ENCODE measurements around the gene BIRC3.
"Not testable (repeated sequence)": the region's sequence is repeated elsewhere in the genome, so short reads cannot be mapped to it uniquely, and the experiment has no call there.

Gene BIRC3

GRCh38 chr11:102328748-102329147, 11.5 kb downstream of the BIRC3 start:
- DNase-seq (ENCODE audit: low spot score) = no peak

GRCh38 chr11:102330231-102330630, 12.9 kb downstream of the BIRC3 start:
- DNase-seq (ENCODE audit: low spot score) = no peak

GRCh38 chr11:102331341-102331740, 14.1 kb downstream of the BIRC3 start:
- DNase-seq (ENCODE audit: low spot score) = no peak

GRCh38 chr11:102332611-102332994, 15.3 kb downstream of the BIRC3 start:
- DNase-seq (ENCODE audit: low spot score) = no peak

DNA sequence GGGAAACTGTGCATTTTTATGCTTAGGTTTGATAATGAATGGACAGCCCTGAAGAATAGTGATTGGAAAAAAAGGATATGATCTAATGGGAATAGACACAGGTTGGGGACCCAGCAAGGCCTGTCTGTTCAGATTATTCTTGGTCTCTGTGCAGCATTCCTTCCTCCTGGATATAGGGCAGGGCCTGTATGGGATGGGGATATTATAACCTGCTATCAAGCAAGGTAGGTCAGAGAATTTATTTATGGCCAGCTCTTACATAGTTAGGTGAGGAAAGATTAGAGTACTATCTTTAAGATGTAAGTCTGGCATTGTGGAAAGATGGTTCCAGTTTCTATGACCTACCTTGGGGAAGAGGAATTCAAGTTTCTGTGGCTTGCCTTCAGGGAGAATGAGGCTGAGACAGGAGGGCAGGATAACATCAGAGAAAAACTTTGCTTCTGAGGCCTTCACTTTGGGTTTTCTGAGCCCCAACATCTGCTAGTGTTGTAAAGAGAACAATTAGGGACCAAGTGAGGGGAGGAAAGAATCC, 21.3 kb downstream of the BIRC3 start:
- no peak for DNase-seq (ENCODE audit: low spot score)

DNA sequence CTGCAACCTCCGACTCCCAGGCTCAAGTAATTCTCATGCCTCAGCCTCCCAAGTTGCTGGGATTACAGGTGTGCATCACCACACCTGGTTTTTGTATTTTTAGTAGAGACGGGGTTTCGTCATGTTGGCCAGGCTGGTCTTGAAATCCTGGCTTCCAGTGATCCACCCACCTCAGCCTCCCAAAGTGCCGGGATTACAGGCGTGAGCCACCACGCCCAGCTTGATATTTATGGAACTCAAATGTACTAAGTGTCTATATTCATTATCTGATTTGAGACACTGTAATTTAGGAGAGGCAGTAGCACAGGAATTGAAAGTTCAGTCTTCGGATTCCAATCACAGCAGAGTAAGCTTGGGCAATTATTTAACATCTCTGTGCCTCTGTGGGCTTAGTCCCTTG, 24.0 kb downstream of the BIRC3 start:
- DNase-seq (ENCODE audit: low spot score) = not testable (repeated sequence)

DNA sequence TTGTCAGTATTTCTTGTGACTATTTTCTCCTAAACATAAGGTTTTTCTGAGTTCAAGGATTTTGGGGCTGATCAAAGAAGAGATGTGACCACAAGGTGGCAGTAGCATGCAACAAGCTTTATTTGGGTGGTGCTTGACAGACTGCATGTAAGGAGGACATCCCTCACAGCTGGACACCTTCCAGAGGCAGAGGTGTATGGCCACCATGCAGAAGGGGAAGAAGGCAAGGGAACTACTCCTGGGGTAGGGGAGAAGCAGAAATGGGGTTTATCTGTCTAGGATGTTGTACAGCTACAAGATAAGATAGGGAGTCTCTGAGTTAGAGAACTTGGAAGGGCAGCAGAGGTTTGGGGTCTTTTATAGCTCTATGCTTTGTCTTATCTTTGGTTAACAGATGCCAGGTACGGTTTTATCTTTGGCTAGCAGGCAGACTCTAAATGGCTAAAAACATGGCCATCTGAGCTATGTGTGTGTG, 24.6 kb downstream of the BIRC3 start:
- peak; percentile 70 for DNase-seq (ENCODE audit: low spot score)

DNA sequence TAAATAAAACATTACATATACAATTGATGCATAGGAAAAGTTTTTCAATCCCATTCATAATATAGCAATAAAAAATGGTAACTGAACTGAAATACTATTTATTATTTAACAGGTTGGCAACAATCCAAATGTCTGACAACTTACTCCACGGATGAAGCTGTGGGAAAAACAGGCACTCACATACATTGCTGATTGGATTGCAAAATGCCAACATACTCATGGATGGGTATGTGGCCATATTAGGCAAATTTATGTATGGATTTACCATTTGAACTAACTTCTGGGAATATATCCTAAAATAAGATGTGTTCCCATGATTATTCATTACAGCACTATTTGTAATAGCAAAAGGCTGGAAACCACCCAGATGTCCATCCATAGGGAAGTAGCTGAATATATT, 26.5 kb downstream of the BIRC3 start:
- DNase-seq (ENCODE audit: low spot score) = no peak

GRCh38 chr11:102345904-102346303, 28.6 kb downstream of the BIRC3 start:
- peak; percentile 11 for DNase-seq (ENCODE audit: low spot score)

- DNase-seq (ENCODE audit: low spot score) = no peak
Observed at GRCh38 chr11:102346456-102346747, 29.1 kb downstream of the BIRC3 start.

DNA sequence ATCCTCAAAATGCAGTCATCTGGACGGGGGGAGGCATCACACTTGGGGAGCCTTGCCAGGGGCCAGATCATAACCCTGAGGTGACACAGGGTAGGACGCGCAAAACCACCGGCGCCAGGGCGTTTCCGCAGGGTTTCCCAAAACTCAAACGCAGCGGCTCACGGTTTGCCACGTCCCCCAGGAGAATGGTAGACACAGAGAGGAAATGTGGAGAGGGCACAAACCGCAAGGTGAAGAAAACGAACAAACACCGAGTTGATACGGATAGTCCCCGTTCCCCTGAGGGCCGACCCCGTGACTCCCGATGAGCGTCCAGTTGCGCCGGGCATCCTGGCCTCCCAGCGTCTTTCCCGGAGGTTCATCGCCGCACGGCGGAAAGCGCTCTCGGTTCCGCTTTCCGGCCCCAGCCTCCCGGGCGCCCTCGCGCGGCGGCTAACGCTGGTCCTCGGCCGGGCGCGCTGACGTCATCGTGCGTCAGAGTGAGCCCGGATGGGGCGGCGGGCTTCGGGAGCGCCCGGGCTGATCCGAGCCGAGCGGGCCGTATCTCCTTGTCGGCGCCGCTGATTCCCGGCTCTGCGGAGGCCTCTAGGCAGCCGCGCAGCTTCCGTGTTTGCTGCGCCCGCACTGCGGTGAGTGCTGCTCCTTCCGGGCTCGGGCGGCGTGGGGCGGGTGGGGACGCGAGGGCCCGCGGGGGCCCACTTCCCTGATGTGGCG, 29.6 kb downstream of the BIRC3 start, which contains the start of gene BIRC2:
BIRC2 (plus strand) TSS at position 467 of the 714 bp plus-strand sequence. CDS start 2,641 bp downstream, outside the sequence.
- DNase-seq (ENCODE audit: low spot score) = peak; percentile 90

- no peak for DNase-seq (ENCODE audit: low spot score)
Observed at GRCh38 chr11:102347462-102348370, 30.4 kb downstream of the BIRC3 start.

GRCh38 chr11:102357116-102357515, 39.8 kb downstream of the BIRC3 start:
- DNase-seq (ENCODE audit: low spot score) = no peak

DNA sequence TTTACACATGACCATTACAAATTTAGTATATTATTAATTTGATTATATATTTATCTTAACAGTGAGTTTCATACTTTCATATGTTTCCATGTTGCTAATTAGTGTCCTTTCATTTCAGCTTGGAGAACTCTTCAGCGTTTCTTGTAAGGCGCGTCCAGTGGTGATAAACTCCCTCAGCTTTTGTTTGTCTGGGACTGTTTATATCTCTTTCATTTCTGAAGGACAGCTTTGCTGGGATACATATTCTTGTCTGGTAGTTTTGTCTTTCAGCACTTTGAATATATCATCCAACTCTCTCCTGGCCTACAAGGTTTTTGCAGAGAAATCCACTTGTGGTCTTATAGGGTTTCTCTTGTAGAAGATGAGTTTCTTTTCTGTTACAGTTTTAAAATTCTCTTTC, 42.1 kb downstream of the BIRC3 start:
- no peak for DNase-seq (ENCODE audit: low spot score)

DNA sequence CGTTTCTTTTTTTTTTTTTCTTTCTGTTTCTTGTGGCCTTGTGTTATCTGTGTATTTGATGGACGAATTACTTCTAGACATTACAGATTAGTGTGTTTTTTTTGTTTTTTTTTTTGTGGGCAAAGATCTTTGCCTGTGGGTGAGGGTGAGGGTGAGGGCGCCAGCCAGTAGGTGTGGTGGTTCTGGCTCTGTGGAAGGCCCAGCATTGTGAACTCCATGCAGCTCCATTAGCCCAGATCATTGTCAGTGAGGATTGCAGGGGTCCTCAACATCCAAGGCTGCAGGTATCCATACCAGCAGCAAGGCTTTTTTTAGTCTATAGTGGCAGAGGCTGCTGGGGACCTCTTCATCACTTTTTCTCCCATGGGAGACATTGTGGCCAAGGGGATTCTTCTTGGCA, 43.4 kb downstream of the BIRC3 start:
- DNase-seq (ENCODE audit: low spot score) = no peak

GRCh38 chr11:102361086-102362031, 44.1 kb downstream of the BIRC3 start:
- DNase-seq (ENCODE audit: low spot score) = no peak

GRCh38 chr11:102364991-102365390, 47.7 kb downstream of the BIRC3 start:
- no peak for DNase-seq (ENCODE audit: low spot score)

DNA sequence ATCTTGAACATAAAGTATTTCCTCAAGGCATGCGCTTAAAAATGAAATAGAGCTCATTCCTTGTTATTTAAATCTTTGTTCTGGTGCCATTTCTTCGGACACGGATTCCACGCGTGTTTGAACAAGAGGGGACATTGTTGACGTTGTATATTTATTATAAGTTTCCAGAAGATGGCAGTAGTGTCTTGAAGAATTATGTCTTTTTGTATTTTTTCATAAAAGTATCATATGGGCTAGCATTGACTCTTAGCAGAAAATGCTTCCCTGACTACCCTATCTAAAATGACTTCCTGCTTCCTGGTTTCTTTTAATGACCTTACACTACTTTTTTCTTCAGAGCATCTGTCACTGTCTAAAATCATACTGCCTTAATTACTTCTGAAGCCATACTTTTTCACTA, 50.1 kb downstream of the BIRC3 start:
- DNase-seq (ENCODE audit: low spot score) = no peak

GRCh38 chr11:102368472-102368871, 51.2 kb downstream of the BIRC3 start:
- DNase-seq (ENCODE audit: low spot score) = no peak

DNA sequence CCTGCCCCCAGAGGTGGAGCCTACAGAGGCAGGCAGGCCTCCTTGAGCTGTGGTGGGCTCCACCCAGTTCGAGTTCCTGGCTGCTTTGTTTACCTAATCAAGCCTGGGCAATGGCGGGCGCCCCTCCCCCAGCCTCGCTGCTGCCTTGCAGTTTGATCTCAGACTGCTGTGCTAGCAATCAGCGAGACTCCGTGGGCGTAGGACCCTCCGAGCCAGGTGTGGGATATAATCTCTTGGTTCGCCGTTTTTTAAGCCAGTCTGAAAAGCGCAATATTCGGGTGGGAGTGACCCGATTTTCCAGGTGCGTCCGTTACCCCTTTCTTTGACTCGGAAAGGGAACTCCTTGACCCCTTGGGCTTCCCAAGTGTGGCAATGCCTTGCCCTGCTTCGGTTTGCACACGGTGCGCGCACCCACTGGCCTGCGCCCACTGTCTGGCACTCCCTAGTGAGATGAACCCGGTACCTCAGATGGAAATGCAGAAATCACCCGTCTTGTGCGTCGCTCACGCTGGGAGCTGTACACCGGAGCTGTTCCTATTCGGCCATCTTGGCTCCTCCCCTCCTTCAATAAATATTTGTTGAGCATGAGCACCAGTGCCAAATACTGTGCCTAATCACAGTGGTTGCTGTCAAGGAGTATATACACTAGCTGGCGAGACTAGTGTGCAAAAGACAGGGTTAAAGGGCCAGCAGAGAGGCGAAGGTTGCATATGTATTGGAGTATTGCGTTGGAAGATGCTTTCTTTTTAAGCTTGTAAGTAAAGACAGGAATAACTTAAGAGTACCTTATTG, 57.5 kb downstream of the BIRC3 start:
- not testable (repeated sequence) for DNase-seq (ENCODE audit: low spot score)

Measured in AG08396 (cell line).